ENCODE results near the gene TRPC6.

DNA sequence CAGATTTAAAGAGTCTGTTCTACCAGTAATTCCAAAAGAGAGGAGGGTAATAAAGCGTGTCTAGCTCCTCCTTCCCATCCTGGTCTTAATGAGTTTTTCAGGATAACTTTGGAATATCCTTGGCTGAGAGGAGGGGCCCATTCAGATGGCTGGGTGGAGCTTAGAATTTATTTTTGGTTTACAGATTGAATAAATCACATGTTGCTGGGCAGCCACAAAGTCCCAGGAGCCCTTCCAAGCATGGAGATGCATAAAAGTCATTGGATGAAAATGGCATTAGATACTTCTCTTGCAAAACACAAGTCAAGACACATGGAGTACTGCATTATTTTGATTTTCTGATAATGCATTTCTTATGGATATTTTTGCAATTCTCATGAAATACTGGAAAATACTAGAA lies 139.0 kb downstream of the TRPC6 start:
- TF ChIP-seq, protein P1, sequence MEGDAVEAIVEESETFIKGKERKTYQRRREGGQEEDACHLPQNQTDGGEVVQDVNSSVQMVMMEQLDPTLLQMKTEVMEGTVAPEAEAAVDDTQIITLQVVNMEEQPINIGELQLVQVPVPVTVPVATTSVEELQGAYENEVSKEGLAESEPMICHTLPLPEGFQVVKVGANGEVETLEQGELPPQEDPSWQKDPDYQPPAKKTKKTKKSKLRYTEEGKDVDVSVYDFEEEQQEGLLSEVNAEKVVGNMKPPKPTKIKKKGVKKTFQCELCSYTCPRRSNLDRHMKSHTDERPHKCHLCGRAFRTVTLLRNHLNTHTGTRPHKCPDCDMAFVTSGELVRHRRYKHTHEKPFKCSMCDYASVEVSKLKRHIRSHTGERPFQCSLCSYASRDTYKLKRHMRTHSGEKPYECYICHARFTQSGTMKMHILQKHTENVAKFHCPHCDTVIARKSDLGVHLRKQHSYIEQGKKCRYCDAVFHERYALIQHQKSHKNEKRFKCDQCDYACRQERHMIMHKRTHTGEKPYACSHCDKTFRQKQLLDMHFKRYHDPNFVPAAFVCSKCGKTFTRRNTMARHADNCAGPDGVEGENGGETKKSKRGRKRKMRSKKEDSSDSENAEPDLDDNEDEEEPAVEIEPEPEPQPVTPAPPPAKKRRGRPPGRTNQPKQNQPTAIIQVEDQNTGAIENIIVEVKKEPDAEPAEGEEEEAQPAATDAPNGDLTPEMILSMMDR (conservative IDR thresholded peaks at IDR 0.05), result no peak
- TF ChIP-seq EZH2 (IDR thresholded peaks at IDR 0.05; ENCODE audit: low read depth), result no peak

All from PC-9 (cell line).